Psoas muscle (tissue), 8 donors: ENCODE results near the gene AKT2. TPM values are rescaled to one million over a fixed set of nuclear protein-coding genes. Genes with fewer than 3 reads are reported as not detected.

Source experiments
- ATAC-seq, 4 donors: fragments of 200-7000 bp; cut with Tn5 transposase; one replicate each; pipeline ENCODE4 v1.9.1; 2020; ENCODE audit warnings: moderate library complexity in 3 of 4, mild to moderate bottlenecking in 2 of 4
- DNase-seq, 2 donors: peaks; one replicate each; pipeline ENCODE4 v3.0.0-alpha.2; 2020
- H3K27ac ChIP-seq: fragments of 200-600 bp; one replicate; pipeline ENCODE4 v1.8.0; 2022
- H3K27me3 ChIP-seq, 3 donors: fragments of 200-600 bp in 1 of 3; one replicate each; pipeline versions ENCODE4 v1.6.1 to v1.8.0; 2013 to 2022; ENCODE audit warnings: low read length in 2 of 3, mild to moderate bottlenecking in 2 of 3, moderate library complexity in 1 of 3; ENCODE audit not compliant: insufficient read depth in 3 of 3
- H3K36me3 ChIP-seq, 2 donors: fragments of 200-600 bp in 1 of 2; one replicate each; pipeline versions ENCODE4 v1.6.1 to v1.8.0; 2013 to 2022; ENCODE audit warnings: low read depth in 1 of 2, mild to moderate bottlenecking in 1 of 2, moderate library complexity in 1 of 2; ENCODE audit not compliant: insufficient read depth in 1 of 2
- H3K4me1 ChIP-seq: fragments of 200-600 bp; one replicate; pipeline ENCODE4 v1.8.0; 2022
- H3K4me3 ChIP-seq: fragments of 200-600 bp; one replicate; pipeline ENCODE4 v1.8.0; 2022; ENCODE audit warnings: mild to moderate bottlenecking
- H3K9me3 ChIP-seq: fragments of 200-600 bp; one replicate; pipeline ENCODE4 v1.8.0; 2022
- WGBS, 3 donors: extraction: QIAGEN DNeasy Blood & Tissue Kit; methylation state at CpG; one replicate each; pipeline versions ENCODE4 v1.1.6 to v1.1.7; 2013; 5-methylcytosine and 5-hydroxymethylcytosine counted together
- intact Hi-C, 2 donors: fragments of 100-400 bp; cut with DNase I; formaldehyde crosslinking; loops; one replicate each; pipeline versions ENCODE4 v1.11.0 to v1.14.2; 2022
- polyA plus RNA-seq, 3 donors: library from polyadenylated mRNA; stranded (reverse); fragments of 200-250 nt; gene quantifications; one replicate each; pipeline ENCODE4 v1.2.3, GENCODE V29; 2013
- total RNA-seq, 4 donors: library from RNA; stranded (reverse); fragmentation: NEBNext Ultra II Directional in 2 of 4; extraction: Animal tissue kit (Norgen Biotek cat#: 25700) in 2 of 4; gene quantifications; one replicate each; pipeline versions ENCODE4 v1.2.1 to v1.2.4, GENCODE V29; 2021 to 2023
- TF ChIP-seq, protein P1 (sequence below): fragments of 200-600 bp; IDR thresholded peaks from one replicate; pipeline ENCODE4 v1.8.0; 2022; ENCODE audit warnings: antibody characterized with exemption
- donor health status: healthy with polysubstance abuse.
- donor health status: DM: no; HTN: no; CAD: no; lungs with moderate emphysema.
- donor health status: Bipolar disorder and iron deficiency.
- donor health status: healthy.
- donor health status: DM: yes; HTN: yes; CAD: no.
- donor health status: DM: no; HTN: no; CAD: no.
- donor health status: DM: no; HTN: no; CAD: no.
- donor health status: DM: yes; HTN: yes; CAD: no.

The AKT2 gene
- total and polyA plus RNA-seq, 7 donors, result 81.8 to 194 (median 139) TPM

DNA sequence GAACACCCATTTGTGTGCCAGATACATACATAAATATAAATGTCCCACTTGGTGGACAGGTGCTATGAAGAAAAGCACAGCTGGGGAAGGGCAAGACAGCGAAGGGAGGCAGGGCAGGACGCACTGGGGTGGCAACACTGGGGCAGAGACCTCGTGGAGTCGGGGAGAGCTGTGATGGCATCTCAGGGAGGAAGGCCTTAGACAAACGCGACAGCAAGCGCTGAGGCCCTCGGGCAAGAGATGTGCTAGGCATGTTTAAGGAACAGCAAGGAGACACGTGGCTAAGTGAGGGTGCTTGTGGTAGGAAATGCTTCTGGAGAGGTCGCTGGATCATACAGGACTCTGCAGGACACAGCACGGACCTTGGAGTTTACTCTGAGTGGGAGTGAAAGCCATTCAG, 35.4 kb downstream of the AKT2 start:
- WGBS, 3 donors, result 77 to 87% (median 82%) methylated on average over 11 of the region's 11 CpGs
- TF ChIP-seq, protein P1, sequence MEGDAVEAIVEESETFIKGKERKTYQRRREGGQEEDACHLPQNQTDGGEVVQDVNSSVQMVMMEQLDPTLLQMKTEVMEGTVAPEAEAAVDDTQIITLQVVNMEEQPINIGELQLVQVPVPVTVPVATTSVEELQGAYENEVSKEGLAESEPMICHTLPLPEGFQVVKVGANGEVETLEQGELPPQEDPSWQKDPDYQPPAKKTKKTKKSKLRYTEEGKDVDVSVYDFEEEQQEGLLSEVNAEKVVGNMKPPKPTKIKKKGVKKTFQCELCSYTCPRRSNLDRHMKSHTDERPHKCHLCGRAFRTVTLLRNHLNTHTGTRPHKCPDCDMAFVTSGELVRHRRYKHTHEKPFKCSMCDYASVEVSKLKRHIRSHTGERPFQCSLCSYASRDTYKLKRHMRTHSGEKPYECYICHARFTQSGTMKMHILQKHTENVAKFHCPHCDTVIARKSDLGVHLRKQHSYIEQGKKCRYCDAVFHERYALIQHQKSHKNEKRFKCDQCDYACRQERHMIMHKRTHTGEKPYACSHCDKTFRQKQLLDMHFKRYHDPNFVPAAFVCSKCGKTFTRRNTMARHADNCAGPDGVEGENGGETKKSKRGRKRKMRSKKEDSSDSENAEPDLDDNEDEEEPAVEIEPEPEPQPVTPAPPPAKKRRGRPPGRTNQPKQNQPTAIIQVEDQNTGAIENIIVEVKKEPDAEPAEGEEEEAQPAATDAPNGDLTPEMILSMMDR, result no peak

DNA sequence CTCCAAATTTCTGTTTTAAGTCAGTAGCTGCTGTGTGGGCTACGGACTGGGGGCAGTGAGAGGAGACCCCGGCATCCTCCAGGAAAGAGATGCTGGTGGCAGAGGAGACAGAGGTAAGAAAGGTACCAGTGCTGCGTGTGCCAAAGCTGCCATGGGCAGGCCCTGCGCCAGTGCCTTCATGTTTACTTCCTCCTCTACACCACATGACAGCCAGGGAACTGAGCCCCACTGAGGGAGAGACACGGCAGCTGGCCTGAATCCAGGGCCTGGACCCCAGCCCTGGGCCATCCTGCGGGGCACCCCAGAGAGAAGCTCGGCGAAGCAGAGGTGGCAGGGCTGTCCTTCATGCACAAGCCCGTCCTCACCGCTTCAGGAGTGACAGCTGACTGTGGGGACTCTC, 35.9 kb downstream of the AKT2 start:
- TF ChIP-seq, protein P1, result no peak
- peaks cover 53% of the 10 kb centered on the region for H3K4me1 ChIP-seq
- no peaks in the 10 kb centered on the region for H3K9me3 ChIP-seq
- ATAC-seq (no peak), DNase-seq (no peak)
- peaks cover 0 to 35% of the 10 kb centered on the region in 2 donors for H3K36me3 ChIP-seq
- intact Hi-C loops, result no loop called here
- no peak overlapping the region for H3K27ac ChIP-seq
- 64 to 74% (median 67%) methylated on average over 10 of the region's 10 CpGs for WGBS, 3 donors
- H3K27me3 ChIP-seq, result no peaks in the 10 kb centered on the region
- no peak overlapping the region for H3K4me3 ChIP-seq

More for the DNA sequence above, 35.4 kb downstream of the AKT2 start:
- no peak overlapping the region for H3K27ac ChIP-seq
- no peak for DNase-seq
- peaks cover 0 to 41% of the 10 kb centered on the region in 2 donors for H3K36me3 ChIP-seq
- no peaks in the 10 kb centered on the region for H3K27me3 ChIP-seq
- H3K4me1 ChIP-seq, result peaks cover 53% of the 10 kb centered on the region
- no peak for ATAC-seq
- no peak overlapping the region for H3K4me3 ChIP-seq
- H3K9me3 ChIP-seq, result no peaks in the 10 kb centered on the region
- intact Hi-C loops, result no loop called here

DNA sequence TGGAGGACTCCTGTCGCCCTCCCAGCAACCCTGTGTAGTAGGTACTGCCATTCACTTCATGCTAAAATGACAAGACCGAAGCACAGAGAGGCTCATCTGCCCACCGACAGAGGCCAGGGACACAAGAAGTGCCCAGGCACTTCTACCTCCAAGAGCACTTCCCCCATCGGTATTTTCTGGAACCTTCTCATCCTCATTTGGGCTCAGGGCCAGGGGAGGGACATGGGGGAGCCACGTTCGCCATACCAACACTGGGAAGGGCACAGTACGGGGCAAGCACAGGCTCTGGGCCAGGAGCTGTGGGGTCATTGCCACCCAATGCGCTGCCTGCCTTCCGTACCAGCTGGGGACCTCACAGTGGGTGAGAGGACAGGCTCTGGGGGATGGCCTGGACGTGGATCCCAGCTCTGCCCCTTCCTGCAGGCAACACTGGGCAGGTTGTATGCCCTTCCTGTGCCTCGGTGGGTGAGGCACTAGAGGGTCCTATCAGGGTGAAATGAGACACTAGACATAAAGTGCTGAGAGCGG, 37.3 kb downstream of the AKT2 start:
- H3K27ac ChIP-seq, result no peak overlapping the region
- 67 to 78% (median 70%) methylated on average over 12 of the region's 12 CpGs for WGBS, 3 donors
- intact Hi-C loops, result no loop called here

DNA sequence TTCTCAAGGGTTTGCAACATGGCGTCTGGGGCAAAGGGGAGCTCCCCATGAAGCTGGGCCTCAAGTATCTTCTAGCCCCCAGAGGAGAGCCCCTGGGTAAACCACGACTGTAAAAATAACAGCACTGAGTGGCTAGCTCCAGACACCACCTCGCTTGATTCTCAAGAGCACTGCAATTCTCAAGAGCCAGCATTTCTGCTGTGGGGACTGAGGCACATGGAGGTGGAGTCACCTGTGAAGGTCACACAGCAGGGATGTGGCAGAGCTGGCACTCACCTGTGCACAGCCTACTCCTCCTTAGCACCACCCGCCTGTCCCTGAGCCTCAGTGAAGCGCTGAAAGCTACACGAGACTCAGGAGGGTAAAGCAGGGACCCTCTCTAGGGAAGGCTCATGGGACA, 38.0 kb downstream of the AKT2 start:
- intact Hi-C loops, result no loop called here
- Histone ChIP-seq H3K36me3 (peaks cover 0 to 20% of the 10 kb centered on the region in 2 donors), H3K27me3 (no peaks in the 10 kb centered on the region), H3K4me1 (peaks cover 38% of the 10 kb centered on the region), H3K27ac (no peak overlapping the region), H3K9me3 (no peaks in the 10 kb centered on the region), H3K4me3 (no peak overlapping the region)
- ATAC-seq (no peak), DNase-seq (no peak)
- 86 to 88% (median 87%) methylated on average over 6 of the region's 6 CpGs for WGBS, 3 donors
- TF ChIP-seq, protein P1, result no peak

More for the DNA sequence above, 37.3 kb downstream of the AKT2 start:
- H3K36me3 ChIP-seq, result peaks cover 0 to 23% of the 10 kb centered on the region in 2 donors
- ATAC-seq (peak in 2 of 4 donors; percentile 13 to 27), DNase-seq (no peak)
- TF ChIP-seq, protein P1, result no peak
- no peaks in the 10 kb centered on the region for H3K27me3 ChIP-seq
- H3K4me3 ChIP-seq, result no peak overlapping the region
- H3K4me1 ChIP-seq, result peaks cover 44% of the 10 kb centered on the region
- H3K9me3 ChIP-seq, result no peaks in the 10 kb centered on the region
